HCT116 (cell line): ENCODE measurements around the gene ANKEF1. TPM values are rescaled to one million over a fixed set of nuclear protein-coding genes. Genes with fewer than 3 reads are reported as not detected.

Experiments
- ATAC-seq: fragments of 200-7000 bp; cut with Tn5 transposase; 2 replicates; pipeline ENCODE4 v1.9.1; 2020; ENCODE audit warnings: mild to moderate bottlenecking, moderate library complexity
- BruUV-seq: library from RNA; stranded (reverse); fragments of 400-500 nt; replicated peaks from 2 replicates; lab custom pipeline; 2021; lab: Mats Ljungman, UMichigan
- CTCF ChIA-PET: fragments of 300-600 bp; sonication (Branson Sonifier 250); formaldehyde crosslinking; loops from one replicate; lab custom pipeline; 2021; ENCODE audit warnings: antibody characterized with exemption; lab: Charles Lee
- POLR2A ChIA-PET: fragments of 300-600, 350-600 bp; sonication (Branson Sonifier 250); formaldehyde crosslinking; loops from one replicate; lab custom pipeline; 2021; ENCODE audit warnings: antibody characterized with exemption; lab: Charles Lee
- RAD21 ChIA-PET, 2 experiments: fragments of 300-600 bp; sonication (Branson Sonifier 250); formaldehyde crosslinking; loops; one replicate each; lab custom pipeline; 2023; ENCODE audit warnings: low total read pairs in 2 of 2; ENCODE audit not compliant: uncharacterized antibody in 2 of 2, unreplicated experiment in 2 of 2, low non-redundant PET in 1 of 2; lab: Charles Lee
- DNase-seq: peaks from one replicate; pipeline ENCODE4 v3.0.0-alpha.2; 2010; ENCODE audit warnings: low read depth, low spot score
- H2AFZ ChIP-seq: fragments of 200-600 bp; shearing (Covaris generic), sonication (generic); 2 replicates; pipeline ENCODE4 v1.6.1; 2017; ENCODE audit warnings: low read depth, mixed run types, mixed read lengths, antibody characterized with exemption, low read length; ENCODE audit not compliant: poor library complexity, severe bottlenecking
- H3K27ac ChIP-seq: 2 replicates; pipeline ENCODE4 v1.5.1; 2012; ENCODE audit warnings: low read depth, low read length
- H3K27me3 ChIP-seq: fragments of 200-600 bp; sonication (generic); 2 replicates; pipeline ENCODE4 v1.6.1; 2016; ENCODE audit warnings: mixed run types, low read length, mixed read lengths; ENCODE audit not compliant: insufficient read depth
- H3K36me3 ChIP-seq, 2 experiments: fragments of 200-500 bp in 1 of 2; fragments of 200-600 bp in 1 of 2; sonication (Bioruptor generic) in 1 of 2; sonication (generic) in 1 of 2; 2 replicates each; pipeline versions ENCODE4 v1.5.1 to v1.6.1; 2014 to 2016; ENCODE audit warnings: low read length in 2 of 2, inconsistent platforms in 1 of 2, mixed read lengths in 1 of 2, mixed run types in 1 of 2; ENCODE audit not compliant: insufficient read depth in 2 of 2, control insufficient read depth in 1 of 2
- H3K4me1 ChIP-seq, 2 experiments: fragments of 200-600 bp in 1 of 2; sonication (generic) in 1 of 2; 2 replicates each; pipeline versions ENCODE4 v1.5.1 to v1.6.1; 2012 to 2017; ENCODE audit warnings: low read length in 2 of 2, inconsistent platforms in 1 of 2, mild to moderate bottlenecking in 1 of 2, mixed read lengths in 1 of 2, mixed run types in 1 of 2, moderate library complexity in 1 of 2; ENCODE audit not compliant: insufficient read depth in 2 of 2, control insufficient read depth in 1 of 2
- H3K4me2 ChIP-seq: fragments of 200-600 bp; sonication (generic); 2 replicates; pipeline ENCODE4 v1.6.1; 2017; ENCODE audit warnings: mixed run types, low read length, mixed read lengths
- H3K4me3 ChIP-seq, 2 experiments: fragments of 200-600 bp in 1 of 2; sonication (generic) in 1 of 2; replicated peaks in 1 of 2; 2 replicates each; pipeline ENCODE4 v1.5.1; 2011 to 2016; ENCODE audit warnings: low read length in 2 of 2, control low read depth in 1 of 2, low read depth in 1 of 2, mild to moderate bottlenecking in 1 of 2, mixed read lengths in 1 of 2, mixed run types in 1 of 2
- H3K79me2 ChIP-seq: fragments of 200-600 bp; sonication (generic); 2 replicates; pipeline ENCODE4 v1.6.1; 2017; ENCODE audit warnings: mild to moderate bottlenecking, mixed run types, low read length, moderate library complexity, mixed read lengths; ENCODE audit not compliant: insufficient read depth
- H3K9ac ChIP-seq: fragments of 200-600 bp; sonication (generic); 2 replicates; pipeline ENCODE4 v1.6.1; 2016; ENCODE audit warnings: low read length, mixed read lengths
- H3K9me2 ChIP-seq: fragments of 200-600 bp; sonication (generic), shearing (Covaris generic); 2 replicates; pipeline ENCODE4 v1.6.1; 2017; ENCODE audit warnings: mixed run types, mild to moderate bottlenecking, moderate library complexity; ENCODE audit not compliant: insufficient read depth
- H3K9me3 ChIP-seq, 2 experiments: fragments of 200-500 bp in 1 of 2; fragments of 200-600 bp in 1 of 2; sonication (Bioruptor generic) in 1 of 2; sonication (generic) in 1 of 2; 2 replicates each; pipeline ENCODE4 v1.6.1; 2014 to 2017; ENCODE audit warnings: low read length in 2 of 2, mixed read lengths in 2 of 2, inconsistent platforms in 1 of 2, low read depth in 1 of 2, mild to moderate bottlenecking in 1 of 2, mixed run types in 1 of 2, moderate library complexity in 1 of 2; ENCODE audit not compliant: control insufficient read depth in 1 of 2, insufficient read depth in 1 of 2
- H4K20me1 ChIP-seq: fragments of 200-600 bp; sonication (generic), shearing (Covaris generic); 2 replicates; pipeline ENCODE4 v1.6.1; 2017; ENCODE audit warnings: mixed run types, mild to moderate bottlenecking, moderate library complexity; ENCODE audit not compliant: insufficient read depth
- CBX3 ChIP-seq: IDR thresholded peaks from 2 replicates; pipeline ENCODE4 v1.6.1; 2012; ENCODE audit warnings: low read depth
- CEBPB ChIP-seq: IDR thresholded peaks from 2 replicates; pipeline ENCODE4 v1.6.1; 2012; ENCODE audit warnings: low read depth
- CTCF ChIP-seq, 3 experiments: fragments of 200-600 bp in 1 of 3; sonication (generic) in 1 of 3; IDR thresholded peaks in 2 of 3; conservative IDR thresholded peaks in 1 of 3; 2 replicates each; pipeline ENCODE4 v1.5.1; 2012 to 2017; ENCODE audit warnings: low read depth in 2 of 3, low read length in 2 of 3, antibody characterized with exemption in 1 of 3, borderline replicate concordance in 1 of 3, control low read depth in 1 of 3, mild to moderate bottlenecking in 1 of 3, mixed read lengths in 1 of 3, mixed run types in 1 of 3, moderate library complexity in 1 of 3; ENCODE audit not compliant: insufficient read depth in 1 of 3
- EZH2 ChIP-seq: fragments of 200-600 bp; sonication (generic); IDR thresholded peaks from 2 replicates; pipeline ENCODE4 v1.6.1; 2017; ENCODE audit warnings: antibody characterized with exemption, mixed run types
- FOSL1 ChIP-seq: IDR thresholded peaks from 2 replicates; pipeline ENCODE4 v1.6.1; 2012; ENCODE audit warnings: low read depth
- JUND ChIP-seq: IDR thresholded peaks from 2 replicates; pipeline ENCODE4 v1.6.1; 2012
- POLR2A ChIP-seq: IDR thresholded peaks from 2 replicates; pipeline ENCODE4 v1.7.0; 2011; ENCODE audit warnings: borderline replicate concordance; ENCODE audit not compliant: insufficient read depth, insufficient read length; ENCODE audit errors: extremely low read depth
- POLR2AphosphoS5 ChIP-seq: IDR thresholded peaks from 2 replicates; pipeline ENCODE4 v1.6.1; 2011; ENCODE audit warnings: mild to moderate bottlenecking, low read depth, low read length, moderate library complexity
- SIN3A ChIP-seq: IDR thresholded peaks from 2 replicates; pipeline ENCODE4 v1.6.1; 2012; ENCODE audit warnings: low read depth
- SP1 ChIP-seq: IDR thresholded peaks from 2 replicates; pipeline ENCODE4 v1.6.1; 2012; ENCODE audit warnings: low read depth
- SRF ChIP-seq: IDR thresholded peaks from 2 replicates; pipeline ENCODE4 v1.6.1; 2012; ENCODE audit warnings: low read depth
- TCF7L2 ChIP-seq: IDR thresholded peaks from 2 replicates; pipeline ENCODE4 v1.7.0; 2011; ENCODE audit warnings: borderline replicate concordance, inconsistent platforms; ENCODE audit not compliant: insufficient read depth, insufficient read length; ENCODE audit errors: extremely low read depth
- YY1 ChIP-seq: IDR thresholded peaks from 2 replicates; pipeline ENCODE4 v1.6.1; 2011; ENCODE audit warnings: low read length, low read depth, moderate library complexity, mild to moderate bottlenecking; ENCODE audit not compliant: insufficient replicate concordance; ENCODE audit errors: extremely low read depth
- ZBTB33 ChIP-seq: IDR thresholded peaks from 2 replicates; pipeline ENCODE4 v1.6.1; 2011; ENCODE audit warnings: mild to moderate bottlenecking, low read length, moderate library complexity; ENCODE audit not compliant: insufficient replicate concordance; ENCODE audit errors: extremely low read depth
- ZFX ChIP-seq: fragments of 450-650 bp; IDR thresholded peaks from 2 replicates; pipeline ENCODE4 v1.6.1; 2017
- ZNF274 ChIP-seq: fragments of 200-500 bp; sonication (Bioruptor generic); IDR thresholded peaks from 2 replicates; pipeline ENCODE4 v1.6.1; 2014; ENCODE audit warnings: mild to moderate bottlenecking, low read depth, low read length, inconsistent platforms
- intact Hi-C: fragments of 100-400 bp; cut with micrococcal nuclease; formaldehyde crosslinking; loops from 2 replicates; pipeline ENCODE4 v1.10.0; 2022
- total RNA-seq: library from RNA; stranded (reverse); gene quantifications from one replicate; pipeline ENCODE4 v1.2.1, GENCODE V29; 2021; ENCODE audit not compliant: unreplicated experiment
- TF ChIP-seq, protein P1 (sequence below): IDR thresholded peaks from 2 replicates; pipeline ENCODE4 v1.6.1; 2012; ENCODE audit warnings: low read depth
- TF ChIP-seq, protein P2 (sequence below): IDR thresholded peaks from 2 replicates; pipeline ENCODE4 v1.6.1; 2012
- TF ChIP-seq, protein P3 (sequence below): IDR thresholded peaks from 2 replicates; pipeline ENCODE4 v1.6.1; 2012

The ANKEF1 gene
- total RNA-seq, 1 experiment from 2014 or later = 15.8 TPM

DNA sequence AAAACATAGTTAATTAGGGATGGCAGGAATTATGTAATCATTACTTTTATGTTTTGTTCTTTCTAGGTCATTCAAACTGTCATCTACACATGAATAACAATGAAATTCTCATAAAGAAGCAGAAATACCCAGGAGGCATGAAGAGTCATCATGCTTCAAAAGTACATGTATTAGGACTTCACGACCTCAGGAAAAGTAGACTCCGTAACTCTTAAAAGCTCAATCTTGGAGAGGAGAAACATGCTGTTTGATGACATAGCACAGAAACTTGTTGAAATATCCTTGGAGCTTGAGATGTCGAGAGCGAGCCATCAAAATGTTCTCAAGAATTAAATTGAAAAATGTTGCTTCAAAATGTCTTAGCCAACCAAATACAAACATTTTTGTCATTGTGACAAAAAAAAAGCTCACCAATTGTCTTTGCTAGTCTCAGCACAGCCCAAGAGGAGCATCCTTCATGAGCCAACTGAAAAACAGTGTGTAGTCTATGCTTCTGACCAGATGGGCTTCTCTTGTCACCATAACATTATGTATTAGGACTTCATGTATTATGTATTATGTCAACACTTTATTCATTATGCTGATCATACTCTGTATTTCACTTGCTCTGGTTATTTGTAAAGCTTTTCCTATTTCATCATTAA, 28.2 kb upstream of the ANKEF1 start:
- ChIA-PET POLR2A (no interaction called here), CTCF (no interaction called here), RAD21 (no interaction called here)
- ATAC-seq = no peak
- DNase-seq = no peak
- Histone ChIP-seq H2AFZ (no peak overlapping the region), H3K4me3 (no peak overlapping the region), H3K79me2 (no peaks in the 10 kb centered on the region), H3K36me3 (no peaks in the 10 kb centered on the region), H3K27me3 (no peaks in the 10 kb centered on the region), H3K27ac (no peak overlapping the region), H3K4me2 (no peak overlapping the region), H3K9me2 (no peaks in the 10 kb centered on the region), H3K9me3 (no peaks in the 10 kb centered on the region; a peak in 1 of 4 replicates), H3K4me1 (no peaks in the 10 kb centered on the region), H4K20me1 (no peaks in the 10 kb centered on the region), H3K9ac (no peak overlapping the region)
- no TSS peak for BruUV-seq
- intact Hi-C loops = no loop called here
- TF ChIP-seq, protein P1, sequence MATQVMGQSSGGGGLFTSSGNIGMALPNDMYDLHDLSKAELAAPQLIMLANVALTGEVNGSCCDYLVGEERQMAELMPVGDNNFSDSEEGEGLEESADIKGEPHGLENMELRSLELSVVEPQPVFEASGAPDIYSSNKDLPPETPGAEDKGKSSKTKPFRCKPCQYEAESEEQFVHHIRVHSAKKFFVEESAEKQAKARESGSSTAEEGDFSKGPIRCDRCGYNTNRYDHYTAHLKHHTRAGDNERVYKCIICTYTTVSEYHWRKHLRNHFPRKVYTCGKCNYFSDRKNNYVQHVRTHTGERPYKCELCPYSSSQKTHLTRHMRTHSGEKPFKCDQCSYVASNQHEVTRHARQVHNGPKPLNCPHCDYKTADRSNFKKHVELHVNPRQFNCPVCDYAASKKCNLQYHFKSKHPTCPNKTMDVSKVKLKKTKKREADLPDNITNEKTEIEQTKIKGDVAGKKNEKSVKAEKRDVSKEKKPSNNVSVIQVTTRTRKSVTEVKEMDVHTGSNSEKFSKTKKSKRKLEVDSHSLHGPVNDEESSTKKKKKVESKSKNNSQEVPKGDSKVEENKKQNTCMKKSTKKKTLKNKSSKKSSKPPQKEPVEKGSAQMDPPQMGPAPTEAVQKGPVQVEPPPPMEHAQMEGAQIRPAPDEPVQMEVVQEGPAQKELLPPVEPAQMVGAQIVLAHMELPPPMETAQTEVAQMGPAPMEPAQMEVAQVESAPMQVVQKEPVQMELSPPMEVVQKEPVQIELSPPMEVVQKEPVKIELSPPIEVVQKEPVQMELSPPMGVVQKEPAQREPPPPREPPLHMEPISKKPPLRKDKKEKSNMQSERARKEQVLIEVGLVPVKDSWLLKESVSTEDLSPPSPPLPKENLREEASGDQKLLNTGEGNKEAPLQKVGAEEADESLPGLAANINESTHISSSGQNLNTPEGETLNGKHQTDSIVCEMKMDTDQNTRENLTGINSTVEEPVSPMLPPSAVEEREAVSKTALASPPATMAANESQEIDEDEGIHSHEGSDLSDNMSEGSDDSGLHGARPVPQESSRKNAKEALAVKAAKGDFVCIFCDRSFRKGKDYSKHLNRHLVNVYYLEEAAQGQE = no peak
- TF ChIP-seq CTCF (IDR thresholded peaks at IDR 0.05 in 2 of 3, conservative IDR thresholded peaks at IDR 0.05 in 1 of 3; ENCODE audit: borderline replicate concordance in 1 of 3, insufficient read depth in 1 of 3, low read depth in 2 of 3, low read length in 2 of 3) (no peak), POLR2A (no peak), SP1 (no peak), EZH2 (no peak), SIN3A (no peak), YY1 (no peak), TCF7L2 (no peak), CBX3 (no peak), SRF (no peak), ZBTB33 (no peak), CEBPB (no peak), ZFX (no peak), POLR2AphosphoS5 (no peak), FOSL1 (no peak), JUND (no peak), ZNF274 (no peak)
- TF ChIP-seq, protein P2, sequence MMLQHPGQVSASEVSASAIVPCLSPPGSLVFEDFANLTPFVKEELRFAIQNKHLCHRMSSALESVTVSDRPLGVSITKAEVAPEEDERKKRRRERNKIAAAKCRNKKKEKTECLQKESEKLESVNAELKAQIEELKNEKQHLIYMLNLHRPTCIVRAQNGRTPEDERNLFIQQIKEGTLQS = no peak
- TF ChIP-seq, protein P3, sequence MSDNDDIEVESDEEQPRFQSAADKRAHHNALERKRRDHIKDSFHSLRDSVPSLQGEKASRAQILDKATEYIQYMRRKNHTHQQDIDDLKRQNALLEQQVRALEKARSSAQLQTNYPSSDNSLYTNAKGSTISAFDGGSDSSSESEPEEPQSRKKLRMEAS = no peak
